ENCODE data around the gene SPRR1B. TPM values are rescaled to one million over a fixed set of nuclear protein-coding genes. Genes with fewer than 3 reads are reported as not detected.
"Not testable (repeated sequence)": the region's sequence is repeated elsewhere in the genome, so short reads cannot be mapped to it uniquely, and the experiment has no call there.

SPRR1B gene
- total RNA-seq, 1 donor from 2014 or later, result not detected

GRCh38 chr1:153035211-153035610, 4.2 kb downstream of the SPRR1B start:
- DNase-seq (ENCODE audit: low spot score), result no peak

GRCh38 chr1:153040950-153041631, 10.1 kb downstream of the SPRR1B start, which contains the start of gene SPRR2D:
Gene SPRR2D, minus strand, starts transcription at chr1:153041120. Its CDS starts 774 bp downstream, at chr1:153040346.
- no peak for DNase-seq (ENCODE audit: low spot score)

- DNase-seq (ENCODE audit: low spot score), result no peak
Measured at GRCh38 chr1:153049211-153049610, 18.2 kb downstream of the SPRR1B start.

- DNase-seq (ENCODE audit: low spot score), result not testable (repeated sequence)
Measured at GRCh38 chr1:153056111-153056510, 25.1 kb downstream of the SPRR1B start.

- no peak for DNase-seq (ENCODE audit: low spot score)
Measured at GRCh38 chr1:153057375-153057774, 26.4 kb downstream of the SPRR1B start, which contains the start of gene SPRR2A. Gene SPRR2A, minus strand, starts transcription at chr1:153057512. Its CDS starts 777 bp downstream, at chr1:153056735.

- no peak for DNase-seq (ENCODE audit: low spot score)
Measured at GRCh38 chr1:153058154-153058553, 27.2 kb downstream of the SPRR1B start.

- peak; percentile 6 for DNase-seq (ENCODE audit: low spot score)
Measured at GRCh38 chr1:153058826-153059784, 28.1 kb downstream of the SPRR1B start.

GRCh38 chr1:153070243-153070642, 39.2 kb downstream of the SPRR1B start:
- DNase-seq (ENCODE audit: low spot score), result no peak

GRCh38 chr1:153071511-153071910, 40.5 kb downstream of the SPRR1B start, which contains the start of gene SPRR2B:
Gene SPRR2B, minus strand, starts transcription at chr1:153071611. Its CDS starts 772 bp downstream, at chr1:153070839.
- no peak for DNase-seq (ENCODE audit: low spot score)

GRCh38 chr1:153072806-153073726, 42.1 kb downstream of the SPRR1B start:
- DNase-seq (ENCODE audit: low spot score), result no peak

- DNase-seq (ENCODE audit: low spot score), result no peak
Measured at GRCh38 chr1:153081736-153082135, 50.7 kb downstream of the SPRR1B start.

Other genes with a start within 250 kb of the SPRR1B start
- gene LCE1E, start 244.9 kb upstream of the SPRR1B start, total RNA-seq (ENCODE audit: insufficient read depth, low replicate concordance), result not detected
- not detected for gene LCE1D, start 234.5 kb upstream of the SPRR1B start, total RNA-seq (ENCODE audit: insufficient read depth, low replicate concordance)
- gene LCE1C, start 224.6 kb upstream of the SPRR1B start, total RNA-seq (ENCODE audit: insufficient read depth, low replicate concordance), result not detected
- gene LCE1B, start 219.2 kb upstream of the SPRR1B start, total RNA-seq (ENCODE audit: insufficient read depth, low replicate concordance), result not detected
- gene LCE1A, start 203.7 kb upstream of the SPRR1B start, total RNA-seq (ENCODE audit: insufficient read depth, low replicate concordance), result not detected
- gene LCE6A, start 188.3 kb upstream of the SPRR1B start, total RNA-seq (ENCODE audit: insufficient read depth, low replicate concordance), result not detected
- not detected for gene LCE7A, start 171.2 kb upstream of the SPRR1B start, total RNA-seq (ENCODE audit: insufficient read depth, low replicate concordance)
- 3.6 TPM for gene SMCP, start 152.9 kb upstream of the SPRR1B start, total RNA-seq (ENCODE audit: insufficient read depth, low replicate concordance)
- gene IVL, start 122.7 kb upstream of the SPRR1B start, total RNA-seq (ENCODE audit: insufficient read depth, low replicate concordance), result 14.2 TPM
- gene SPRR5, start 84.0 kb upstream of the SPRR1B start, total RNA-seq (ENCODE audit: insufficient read depth, low replicate concordance), result not detected
- not detected for gene SPRR4, start 60.6 kb upstream of the SPRR1B start, total RNA-seq (ENCODE audit: insufficient read depth, low replicate concordance)
- not detected for gene SPRR1A, start 47.1 kb upstream of the SPRR1B start, total RNA-seq (ENCODE audit: insufficient read depth, low replicate concordance)
- gene SPRR3, start 29.5 kb upstream of the SPRR1B start, total RNA-seq (ENCODE audit: insufficient read depth, low replicate concordance), result 8.7 TPM
- gene SPRR2D, start 9.9 kb downstream of the SPRR1B start, total RNA-seq (ENCODE audit: insufficient read depth, low replicate concordance), result 1.2 TPM
- gene SPRR2A, start 26.3 kb downstream of the SPRR1B start, total RNA-seq (ENCODE audit: insufficient read depth, low replicate concordance), result not detected
- not detected for gene SPRR2B, start 40.4 kb downstream of the SPRR1B start, total RNA-seq (ENCODE audit: insufficient read depth, low replicate concordance)
- gene SPRR2E, start 63.3 kb downstream of the SPRR1B start, total RNA-seq (ENCODE audit: insufficient read depth, low replicate concordance), result not detected
- gene SPRR2F, start 82.3 kb downstream of the SPRR1B start, total RNA-seq (ENCODE audit: insufficient read depth, low replicate concordance), result not detected
- 11.3 TPM for gene SPRR2G, start 119.7 kb downstream of the SPRR1B start, total RNA-seq (ENCODE audit: insufficient read depth, low replicate concordance)
- gene LELP1, start 172.2 kb downstream of the SPRR1B start, total RNA-seq (ENCODE audit: insufficient read depth, low replicate concordance), result not detected
- 8.2 TPM for gene PRR9, start 186.4 kb downstream of the SPRR1B start, total RNA-seq (ENCODE audit: insufficient read depth, low replicate concordance)
- gene LORICRIN, start 228.5 kb downstream of the SPRR1B start, total RNA-seq (ENCODE audit: insufficient read depth, low replicate concordance), result not detected